HepG2 (cell line): ENCODE data around the gene ASIC2. TPM values are rescaled to one million over a fixed set of nuclear protein-coding genes. Genes with fewer than 3 reads are reported as not detected.
A peak's percentile ranks its signal among the peaks of the same experiment; 100 is the strongest.

Experiments used
- ATAC-seq: fragments of 200-7000 bp; cut with Tn5 transposase; 3 replicates; pipeline ENCODE4 v1.9.1; 2020; ENCODE audit warnings: mild to moderate bottlenecking, moderate library complexity
- BruUV-seq: library from RNA; stranded (reverse); fragments of 400-500 nt; replicated peaks from 2 replicates; lab custom pipeline; 2021; lab: Mats Ljungman, UMichigan
- CTCF ChIA-PET: fragments of 300-600 bp; formaldehyde crosslinking; extraction: SDS; loops from one replicate; lab custom pipeline; 2021; ENCODE audit warnings: low total read pairs, inconsistent platforms, low intra/inter-chr PET ratio; lab: Yijun Ruan, JAX
- POLR2A ChIA-PET: fragments of 350-600 bp; sonication (Branson Sonifier 250); formaldehyde crosslinking; loops from one replicate; lab custom pipeline; 2020; ENCODE audit warnings: antibody characterized with exemption, inconsistent platforms; lab: Yijun Ruan, JAX
- DNase-seq: peaks from one replicate; pipeline ENCODE4 v3.0.0-alpha.2; 2015; ENCODE audit warnings: low spot score
- FAIRE-seq: peaks from 3 replicates; lab custom pipeline; 2011; peaks lifted over from hg19 to GRCh38; lab: Jason Lieb, UNC
- H2AFZ ChIP-seq: one replicate; pipeline ENCODE4 v1.6.1; 2011; ENCODE audit warnings: low read length, inconsistent platforms
- H3K27ac ChIP-seq: fragments of 300-600 bp; 3 replicates; pipeline ENCODE4 v1.8.0; 2011; ENCODE audit warnings: mixed run types, mild to moderate bottlenecking, mixed read lengths, low read length, inconsistent platforms; ENCODE audit not compliant: insufficient read depth; ENCODE audit errors: extremely low read length
- H3K27me3 ChIP-seq, 2 experiments: fragments of 200-600 bp in 1 of 2; 2 replicates in 1 of 2; 3 replicates in 1 of 2; pipeline versions ENCODE4 v1.6.0 to v1.8.0; 2011; ENCODE audit warnings: low read length in 2 of 2, mild to moderate bottlenecking in 2 of 2, moderate library complexity in 2 of 2, inconsistent platforms in 1 of 2; ENCODE audit not compliant: insufficient read depth in 2 of 2, control insufficient read depth in 1 of 2
- H3K36me3 ChIP-seq, 2 experiments: fragments of 200-600 bp in 1 of 2; replicated peaks in 1 of 2; 2 replicates in 1 of 2; 3 replicates in 1 of 2; pipeline versions ENCODE4 v1.5.1 to v1.8.0; 2011; ENCODE audit warnings: low read length in 2 of 2, inconsistent platforms in 1 of 2; ENCODE audit not compliant: insufficient read depth in 2 of 2, control insufficient read depth in 1 of 2
- H3K4me1 ChIP-seq: 2 replicates; pipeline ENCODE4 v1.5.1; 2012; ENCODE audit warnings: low read length, inconsistent platforms; ENCODE audit not compliant: insufficient read depth
- H3K4me2 ChIP-seq: 2 replicates; pipeline ENCODE4 v1.6.0; 2011; ENCODE audit warnings: low read depth, low read length, inconsistent platforms
- H3K4me3 ChIP-seq, 3 experiments: fragments of 200-600 bp in 1 of 3; sonication (generic), shearing (Covaris generic) in 1 of 3; replicated peaks in 1 of 3; 2 replicates each; pipeline ENCODE4 v1.5.1; 2011 to 2016; ENCODE audit warnings: low read length in 3 of 3, inconsistent platforms in 2 of 3, low read depth in 2 of 3, mild to moderate bottlenecking in 2 of 3, control low read depth in 1 of 3, mixed read lengths in 1 of 3; ENCODE audit not compliant: insufficient read depth in 1 of 3
- H3K79me2 ChIP-seq: one replicate; pipeline ENCODE4 v1.6.1; 2011; ENCODE audit warnings: low read length, inconsistent platforms; ENCODE audit not compliant: insufficient read depth
- H3K9ac ChIP-seq: 2 replicates; pipeline ENCODE4 v1.6.0; 2011; ENCODE audit warnings: mild to moderate bottlenecking, low read depth, low read length, inconsistent platforms; ENCODE audit not compliant: insufficient read depth
- H3K9me3 ChIP-seq: 2 replicates; pipeline ENCODE4 v1.5.1; 2012; ENCODE audit warnings: mild to moderate bottlenecking, low read length
- H4K20me1 ChIP-seq: 2 replicates; pipeline ENCODE4 v1.6.0; 2011; ENCODE audit warnings: inconsistent platforms, mild to moderate bottlenecking, low read length, moderate library complexity; ENCODE audit not compliant: insufficient read depth
- SRSF4 ChIP-seq: fragments of 200-400 bp; formaldehyde crosslinking; IDR thresholded peaks from one replicate; pipeline ENCODE4 v1.6.1; 2018; ENCODE audit warnings: mild to moderate bottlenecking, low read depth, low read length, moderate library complexity; ENCODE audit not compliant: poor library complexity, severe bottlenecking
- ZNF484 ChIP-seq: sonication (generic); formaldehyde crosslinking; IDR thresholded peaks from 2 replicates; pipeline ENCODE4 v1.5.1; 2020; ENCODE audit warnings: mild to moderate bottlenecking, low read depth, missing genetic modification reagents, borderline replicate concordance
- WGBS: methylation state at CpG from one replicate; pipeline ENCODE4 v1.1.6; 2017; ENCODE audit warnings: low lambda C conversion rate; 5-methylcytosine and 5-hydroxymethylcytosine counted together
- in situ Hi-C: cut with HindIII; loops from 2 replicates; pipeline ENCODE4 v1.10.0; 2017; ENCODE audit warnings: low pct_unique_long_range_greater_than_20kb; ENCODE audit not compliant: extremely low pct_ligation_motif_present
- intact Hi-C: fragments of 100-400 bp; cut with micrococcal nuclease; formaldehyde crosslinking; loops from one replicate; pipeline ENCODE4 v1.10.0; 2022; ENCODE audit not compliant: unreplicated experiment
- polyA plus RNA-seq, 8 experiments: library from polyadenylated mRNA; depleted of rRNA in 3 of 8; stranded (reverse) in 7 of 8; unstranded in 1 of 8; fragments of >200 nt; fragmentation: Illumina TruSeq in 4 of 8; extraction: Trizol in 4 of 8; gene quantifications; 2 replicates each; pipeline versions ENCODE4 v1.2.1 to v1.2.3, GENCODE V29; 2011 to 2016; ENCODE audit warnings: low read depth in 4 of 8, missing spikeins in 1 of 8, mixed read lengths in 1 of 8; ENCODE audit not compliant: insufficient read depth in 1 of 8
- total RNA-seq, 5 experiments: library from RNA; depleted of rRNA; stranded (reverse); fragments of >200 nt; fragmentation: Illumina TruSeq; extraction: Trizol; gene quantifications; 2 replicates each; pipeline ENCODE4 v1.2.3, GENCODE V29; 2016; ENCODE audit warnings: low read depth in 1 of 5
- TF ChIP-seq, protein P1 (sequence below): IDR thresholded peaks from 2 replicates; pipeline ENCODE4 v1.4.0; 2020; ENCODE audit warnings: mild to moderate bottlenecking, missing genetic modification reagents
- TF ChIP-seq, protein P2 (sequence below): sonication (generic); formaldehyde crosslinking; IDR thresholded peaks from 2 replicates; pipeline ENCODE4 v1.9.0; 2021; ENCODE audit warnings: missing genetic modification reagents, borderline replicate concordance

The ASIC2 gene
- total and polyA plus RNA-seq, 2 of the 13 experiments (the other 11 are each of a cell fraction or from before 2014, with no cell fraction given), result not detected

DNA sequence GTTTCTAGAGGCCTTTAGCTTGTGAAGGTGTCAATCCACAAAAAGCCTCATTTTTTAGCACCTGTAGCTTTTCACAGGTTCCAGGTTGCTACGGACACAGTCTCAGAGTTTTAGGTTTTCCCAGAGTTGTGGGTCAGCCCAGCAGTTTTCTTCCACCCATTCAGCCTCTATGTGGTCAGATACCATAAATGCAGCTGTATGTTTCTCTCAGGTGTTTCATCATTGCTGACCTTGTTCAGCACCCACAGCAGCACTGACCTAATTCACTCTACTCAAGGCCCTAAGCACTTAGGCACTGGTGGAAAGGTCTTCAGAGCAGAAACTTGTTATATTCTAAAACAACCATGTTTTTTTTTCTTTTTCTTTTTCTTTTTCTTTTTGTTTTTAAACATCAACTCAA is 316.5 kb downstream of the ASIC2 start:
- H3K9ac ChIP-seq, result no peak overlapping the region
- 0% methylated on average over 1 of the region's 1 CpG for WGBS
- CTCF ChIA-PET, result no interaction called here
- POLR2A ChIA-PET, result no interaction called here
- no peaks in the 10 kb centered on the region for H4K20me1 ChIP-seq
- 0 out of 5 replicates have a peak, but pooled peaks cover 0 to 3% of the 10 kb centered on the region in 2 experiments for H3K27me3 ChIP-seq
- H3K27ac ChIP-seq, result no peak overlapping the region
- peaks cover 8% of the 10 kb centered on the region for H3K9me3 ChIP-seq
- no peak overlapping the region for H3K4me2 ChIP-seq
- no peak overlapping the region for H3K4me3 ChIP-seq
- H3K36me3 ChIP-seq, result no peaks in the 10 kb centered on the region
- intact Hi-C loops, result no loop called here
- ATAC-seq (peak; percentile 42; the same call in 2 of the 3 replicates), DNase-seq (no peak), FAIRE-seq (no peak)
- BruUV-seq, result no TSS peak
- H3K4me1 ChIP-seq, result no peaks in the 10 kb centered on the region
- H3K79me2 ChIP-seq, result no peaks in the 10 kb centered on the region
- TF ChIP-seq, protein P1, sequence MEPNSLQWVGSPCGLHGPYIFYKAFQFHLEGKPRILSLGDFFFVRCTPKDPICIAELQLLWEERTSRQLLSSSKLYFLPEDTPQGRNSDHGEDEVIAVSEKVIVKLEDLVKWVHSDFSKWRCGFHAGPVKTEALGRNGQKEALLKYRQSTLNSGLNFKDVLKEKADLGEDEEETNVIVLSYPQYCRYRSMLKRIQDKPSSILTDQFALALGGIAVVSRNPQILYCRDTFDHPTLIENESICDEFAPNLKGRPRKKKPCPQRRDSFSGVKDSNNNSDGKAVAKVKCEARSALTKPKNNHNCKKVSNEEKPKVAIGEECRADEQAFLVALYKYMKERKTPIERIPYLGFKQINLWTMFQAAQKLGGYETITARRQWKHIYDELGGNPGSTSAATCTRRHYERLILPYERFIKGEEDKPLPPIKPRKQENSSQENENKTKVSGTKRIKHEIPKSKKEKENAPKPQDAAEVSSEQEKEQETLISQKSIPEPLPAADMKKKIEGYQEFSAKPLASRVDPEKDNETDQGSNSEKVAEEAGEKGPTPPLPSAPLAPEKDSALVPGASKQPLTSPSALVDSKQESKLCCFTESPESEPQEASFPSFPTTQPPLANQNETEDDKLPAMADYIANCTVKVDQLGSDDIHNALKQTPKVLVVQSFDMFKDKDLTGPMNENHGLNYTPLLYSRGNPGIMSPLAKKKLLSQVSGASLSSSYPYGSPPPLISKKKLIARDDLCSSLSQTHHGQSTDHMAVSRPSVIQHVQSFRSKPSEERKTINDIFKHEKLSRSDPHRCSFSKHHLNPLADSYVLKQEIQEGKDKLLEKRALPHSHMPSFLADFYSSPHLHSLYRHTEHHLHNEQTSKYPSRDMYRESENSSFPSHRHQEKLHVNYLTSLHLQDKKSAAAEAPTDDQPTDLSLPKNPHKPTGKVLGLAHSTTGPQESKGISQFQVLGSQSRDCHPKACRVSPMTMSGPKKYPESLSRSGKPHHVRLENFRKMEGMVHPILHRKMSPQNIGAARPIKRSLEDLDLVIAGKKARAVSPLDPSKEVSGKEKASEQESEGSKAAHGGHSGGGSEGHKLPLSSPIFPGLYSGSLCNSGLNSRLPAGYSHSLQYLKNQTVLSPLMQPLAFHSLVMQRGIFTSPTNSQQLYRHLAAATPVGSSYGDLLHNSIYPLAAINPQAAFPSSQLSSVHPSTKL (CRISPR knock-in tag), result no peak
- no peak for TF ChIP-seq SRSF4
- TF ChIP-seq, protein P2, sequence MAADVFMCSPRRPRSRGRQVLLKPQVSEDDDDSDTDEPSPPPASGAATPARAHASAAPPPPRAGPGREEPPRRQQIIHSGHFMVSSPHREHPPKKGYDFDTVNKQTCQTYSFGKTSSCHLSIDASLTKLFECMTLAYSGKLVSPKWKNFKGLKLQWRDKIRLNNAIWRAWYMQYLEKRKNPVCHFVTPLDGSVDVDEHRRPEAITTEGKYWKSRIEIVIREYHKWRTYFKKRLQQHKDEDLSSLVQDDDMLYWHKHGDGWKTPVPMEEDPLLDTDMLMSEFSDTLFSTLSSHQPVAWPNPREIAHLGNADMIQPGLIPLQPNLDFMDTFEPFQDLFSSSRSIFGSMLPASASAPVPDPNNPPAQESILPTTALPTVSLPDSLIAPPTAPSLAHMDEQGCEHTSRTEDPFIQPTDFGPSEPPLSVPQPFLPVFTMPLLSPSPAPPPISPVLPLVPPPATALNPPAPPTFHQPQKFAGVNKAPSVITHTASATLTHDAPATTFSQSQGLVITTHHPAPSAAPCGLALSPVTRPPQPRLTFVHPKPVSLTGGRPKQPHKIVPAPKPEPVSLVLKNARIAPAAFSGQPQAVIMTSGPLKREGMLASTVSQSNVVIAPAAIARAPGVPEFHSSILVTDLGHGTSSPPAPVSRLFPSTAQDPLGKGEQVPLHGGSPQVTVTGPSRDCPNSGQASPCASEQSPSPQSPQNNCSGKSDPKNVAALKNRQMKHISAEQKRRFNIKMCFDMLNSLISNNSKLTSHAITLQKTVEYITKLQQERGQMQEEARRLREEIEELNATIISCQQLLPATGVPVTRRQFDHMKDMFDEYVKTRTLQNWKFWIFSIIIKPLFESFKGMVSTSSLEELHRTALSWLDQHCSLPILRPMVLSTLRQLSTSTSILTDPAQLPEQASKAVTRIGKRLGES (CRISPR knock-in tag), result no peak
- no peak for TF ChIP-seq ZNF484 (CRISPR knock-in tag)
- in situ Hi-C loops, result no loop called here
- no peak overlapping the region for H2AFZ ChIP-seq
